Muscle of leg (tissue), 11 donors: ENCODE data around the gene PSMA3. TPM values are rescaled to one million over a fixed set of nuclear protein-coding genes. Genes with fewer than 3 reads are reported as not detected.
A peak's percentile ranks its signal among the peaks of the same experiment; 100 is the strongest.

Experiments
- DNase-seq: peaks from one replicate; pipeline ENCODE4 v3.0.0; 2013
- H3K27ac ChIP-seq: one replicate; pipeline ENCODE4 v1.5.1; 2013; ENCODE audit warnings: mild to moderate bottlenecking, low read length, control low read depth
- H3K27me3 ChIP-seq: one replicate; pipeline ENCODE4 v1.6.1; 2013; ENCODE audit warnings: low read length; ENCODE audit not compliant: control insufficient read depth, insufficient read depth
- H3K36me3 ChIP-seq: one replicate; pipeline ENCODE4 v1.6.1; 2013; ENCODE audit warnings: low read length; ENCODE audit not compliant: control insufficient read depth, insufficient read depth
- H3K4me1 ChIP-seq: one replicate; pipeline ENCODE4 v1.6.1; 2013; ENCODE audit warnings: low read length; ENCODE audit not compliant: control insufficient read depth, insufficient read depth
- H3K4me3 ChIP-seq: one replicate; pipeline ENCODE4 v1.5.1; 2013; ENCODE audit warnings: low read length, control low read depth
- H3K9me3 ChIP-seq: replicated peaks from 2 replicates; pipeline ENCODE4 v1.6.1; 2013; ENCODE audit warnings: low read depth, low read length; ENCODE audit not compliant: control insufficient read depth
- WGBS: methylation state at CpG from one replicate; pipeline ENCODE4 v1.1.5; 2013; ENCODE audit warnings: missing lambda C conversion rate; ENCODE audit not compliant: insufficient coverage; 5-methylcytosine and 5-hydroxymethylcytosine counted together
- polyA plus RNA-seq, 8 donors: library from polyadenylated mRNA; unstranded; fragments of 120-200 nt; gene quantifications; one replicate each; pipeline versions ENCODE4 v1.2.1 to v1.2.3, GENCODE V29; 2013; ENCODE audit warnings: inconsistent platforms in 1 of 8, low replicate concordance in 1 of 8; ENCODE audit not compliant: insufficient read length in 8 of 8, insufficient read depth in 1 of 8
- total RNA-seq: library from RNA; stranded (reverse); fragments of 120-200 nt; gene quantifications from one replicate; pipeline ENCODE4 v1.2.4, GENCODE V29; 2013

Gene PSMA3
- total and polyA plus RNA-seq, 9 donors, result 56.3 to 104 (median 88.1) TPM

- H3K36me3 ChIP-seq, result peaks cover 17% of the 10 kb centered on the region
- no peaks in the 10 kb centered on the region for H3K9me3 ChIP-seq
- H3K27me3 ChIP-seq, result no peaks in the 10 kb centered on the region
- H3K27ac ChIP-seq, result peak overlapping the region; percentile 99
- H3K4me3 ChIP-seq, result peak overlapping the region; percentile 66
- WGBS, result 0% methylated on average over 39 of the region's 40 CpGs
- no peaks in the 10 kb centered on the region for H3K4me1 ChIP-seq
- peak; percentile 100 for DNase-seq
These were observed 53.3 kb downstream of the PSMA3 start for GRCh38 chr14:58297762-58298476.

- H3K4me1 ChIP-seq, result no peaks in the 10 kb centered on the region
- under 1% methylated on average over 62 of the region's 79 CpGs for WGBS
- H3K27ac ChIP-seq, result peak within 1 kb of the TSS; percentile 99
- H3K9me3 ChIP-seq, result no peaks in the 10 kb centered on the region
- peak within 1 kb of the TSS; percentile 66 for H3K4me3 ChIP-seq
- peaks cover 21% of the 10 kb centered on the region for H3K36me3 ChIP-seq
- peak; percentile 73 for DNase-seq
- H3K27me3 ChIP-seq, result no peaks in the 10 kb centered on the region
These were observed 54.1 kb downstream of the PSMA3 start, which contains the start of gene ARID4A for GRCh38 chr14:58298477-58299400. Gene ARID4A, plus strand, starts transcription at chr14:58298555. Its CDS starts 1,300 bp downstream, at chr14:58299855.

DNA sequence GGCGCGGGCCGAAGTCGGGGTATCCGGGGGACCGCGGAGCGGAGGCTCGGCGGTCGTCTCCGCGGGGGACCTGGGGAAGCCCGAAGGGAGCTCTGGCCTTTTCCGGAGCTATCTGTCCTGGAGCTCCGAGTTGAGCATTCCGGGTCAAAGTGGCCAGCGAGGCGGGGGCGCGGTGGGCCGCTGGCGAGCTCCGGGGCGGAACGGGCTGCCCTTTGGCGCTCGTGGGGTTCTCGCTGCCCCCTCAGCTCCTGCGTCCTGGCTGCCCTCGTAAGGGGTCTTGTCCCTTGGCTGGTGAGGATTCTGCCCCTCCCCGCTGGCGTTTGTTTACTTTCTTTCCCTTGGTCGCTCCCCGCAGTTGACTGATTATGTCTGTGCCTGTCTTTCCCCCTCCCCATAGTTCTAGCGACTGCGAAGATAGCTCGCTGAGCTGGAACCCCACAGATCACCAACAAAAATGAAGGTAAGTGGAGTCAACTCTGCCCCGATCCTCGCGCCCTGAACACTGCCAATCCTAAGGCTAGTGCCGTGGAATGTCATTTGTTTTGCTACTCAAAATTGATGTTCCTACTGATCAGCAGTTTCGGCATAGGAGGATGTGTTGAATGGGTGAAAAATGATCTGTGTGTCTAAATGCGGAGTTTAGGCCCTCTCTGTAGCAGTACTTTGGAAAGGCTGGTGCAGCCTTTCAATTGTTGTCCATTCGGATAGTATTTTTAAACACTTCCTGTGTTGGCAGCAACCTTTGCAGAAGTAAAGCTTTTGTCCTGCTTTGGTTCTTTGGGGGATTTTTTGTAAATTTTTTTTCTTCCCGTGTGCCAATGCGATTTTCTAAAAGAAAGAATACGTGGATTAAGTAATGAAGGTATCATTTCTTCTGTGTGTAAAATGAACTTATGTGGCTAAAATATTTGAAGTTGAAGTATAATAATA is 55.0 kb downstream of the PSMA3 start:
- Histone ChIP-seq H3K36me3 (peaks cover 15% of the 10 kb centered on the region), H3K4me1 (no peaks in the 10 kb centered on the region), H3K9me3 (no peaks in the 10 kb centered on the region), H3K27ac (peak overlapping the region; percentile 96), H3K27me3 (no peaks in the 10 kb centered on the region), H3K4me3 (peak overlapping the region; percentile 63)
- under 1% methylated on average over 44 of the region's 48 CpGs for WGBS
- DNase-seq, result peak; percentile 65

- H3K27me3 ChIP-seq, result no peaks in the 10 kb centered on the region
- 90% methylated on average over 2 of the region's 3 CpGs for WGBS
- H3K9me3 ChIP-seq, result no peaks in the 10 kb centered on the region
- H3K36me3 ChIP-seq, result peaks cover 12% of the 10 kb centered on the region
- no peak overlapping the region for H3K4me3 ChIP-seq
- DNase-seq, result no peak
- no peaks in the 10 kb centered on the region for H3K4me1 ChIP-seq
- no peak overlapping the region for H3K27ac ChIP-seq
These were observed 56.8 kb downstream of the PSMA3 start for GRCh38 chr14:58301416-58301815.

DNA sequence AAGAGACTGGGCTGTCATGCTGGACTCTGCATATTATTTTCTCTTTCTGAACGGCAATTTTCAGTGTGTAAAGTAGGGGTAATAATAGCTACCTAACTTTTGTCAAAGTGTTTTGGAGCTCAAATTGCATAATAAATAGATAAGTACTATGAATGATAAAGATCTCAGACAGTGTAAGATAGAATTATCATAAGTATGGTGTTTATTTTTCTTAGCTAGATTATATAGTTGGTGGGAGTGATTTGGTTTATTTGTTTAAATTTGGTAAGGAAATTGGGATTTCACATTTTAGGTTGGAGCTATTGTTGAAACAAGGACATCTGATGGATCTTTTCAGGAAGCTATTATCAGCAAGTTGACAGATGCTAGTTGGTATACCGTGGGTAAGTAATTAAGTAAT is 61.1 kb downstream of the PSMA3 start:
- Histone ChIP-seq H3K9me3 (no peaks in the 10 kb centered on the region), H3K27me3 (no peaks in the 10 kb centered on the region), H3K4me1 (no peaks in the 10 kb centered on the region), H3K4me3 (no peak overlapping the region), H3K36me3 (peaks cover 14% of the 10 kb centered on the region), H3K27ac (no peak overlapping the region)
- no CpG with 5 or more reads among the region's 2 CpGs for WGBS
- DNase-seq, result no peak

DNA sequence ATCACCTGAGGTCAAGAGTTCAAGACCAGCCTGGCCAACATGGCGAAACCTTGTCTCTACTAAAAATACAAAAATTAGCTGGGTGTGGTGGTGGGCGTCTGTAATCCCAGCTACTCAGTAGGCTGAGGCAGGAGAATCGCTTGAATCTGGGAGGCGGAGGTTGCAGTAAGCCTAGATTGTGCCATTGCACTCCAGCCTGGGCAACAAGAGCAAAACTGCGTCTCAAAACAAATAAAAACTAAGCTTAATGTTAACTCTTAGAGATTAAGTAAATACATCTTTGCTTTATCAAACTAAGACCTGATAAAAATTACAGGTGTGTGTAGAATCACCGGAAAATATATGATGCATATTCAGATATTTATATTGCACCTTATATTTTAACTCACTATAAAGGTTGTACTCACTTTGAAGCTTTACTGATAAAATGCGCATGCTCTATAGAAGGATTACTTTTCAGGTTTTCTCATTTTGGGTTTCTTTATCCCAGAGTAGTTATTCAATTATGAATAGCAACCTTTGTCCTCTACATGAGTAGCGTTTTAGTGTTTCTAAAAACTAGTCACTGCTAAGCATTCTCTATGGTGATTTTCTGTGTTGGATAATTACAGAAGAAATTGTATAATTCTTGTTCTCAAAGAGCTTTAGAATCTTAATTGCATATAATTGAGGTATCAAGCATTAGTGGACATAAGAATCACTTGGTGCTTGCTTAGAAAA is 63.1 kb downstream of the PSMA3 start:
- DNase-seq, result no peak
- Histone ChIP-seq H3K27ac (no peak overlapping the region), H3K9me3 (no peaks in the 10 kb centered on the region), H3K36me3 (peaks cover 10% of the 10 kb centered on the region), H3K4me3 (no peak overlapping the region), H3K4me1 (no peaks in the 10 kb centered on the region), H3K27me3 (no peaks in the 10 kb centered on the region)
- 100% methylated on average over 2 of the region's 8 CpGs for WGBS

DNA sequence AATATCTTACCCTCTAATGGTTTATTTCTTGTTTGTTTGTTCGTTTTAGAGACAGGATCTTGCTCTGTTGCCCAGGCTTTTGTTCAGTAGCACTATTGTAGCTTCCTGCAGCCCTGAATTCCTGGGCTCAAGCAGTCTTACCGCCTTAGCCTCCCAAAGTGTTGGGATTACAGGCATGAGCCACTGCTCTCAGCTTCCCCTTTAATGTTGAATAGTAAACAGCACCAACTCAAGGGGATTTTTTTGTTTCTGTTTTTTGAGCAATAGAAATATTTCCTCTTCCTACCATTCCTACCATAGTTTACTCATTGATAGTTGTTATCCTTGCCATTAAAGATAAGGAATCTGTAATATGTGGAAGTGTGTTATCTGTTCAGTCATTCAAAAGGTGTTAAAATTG is 64.4 kb downstream of the PSMA3 start:
- no CpG with 5 or more reads among the region's 2 CpGs for WGBS
- H3K27me3 ChIP-seq, result no peaks in the 10 kb centered on the region
- no peak for DNase-seq
- H3K9me3 ChIP-seq, result no peaks in the 10 kb centered on the region
- no peaks in the 10 kb centered on the region for H3K4me1 ChIP-seq
- H3K27ac ChIP-seq, result no peak overlapping the region
- H3K4me3 ChIP-seq, result no peak overlapping the region
- peaks cover 9% of the 10 kb centered on the region for H3K36me3 ChIP-seq

DNA sequence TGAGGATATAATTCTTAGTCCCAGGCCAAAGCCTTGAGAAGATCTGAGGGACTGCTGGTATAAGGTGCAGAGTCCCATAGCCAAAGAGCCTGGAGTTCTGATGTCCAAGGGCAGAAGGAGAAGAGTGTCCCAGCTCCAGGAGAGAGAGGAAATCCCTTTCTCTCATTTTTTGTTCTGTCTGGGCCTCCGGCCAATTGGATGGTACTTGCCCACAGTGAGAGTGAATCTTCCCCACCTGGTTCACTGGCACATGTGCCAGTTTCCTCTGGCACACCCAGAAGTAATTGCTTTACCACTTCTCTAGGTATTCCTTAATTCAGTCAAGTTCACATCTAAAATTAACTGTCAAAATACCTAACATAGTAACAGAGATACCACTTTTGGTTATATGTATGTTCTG is 69.1 kb downstream of the PSMA3 start:
- WGBS, result 100% methylated on average over 1 of the region's 1 CpG

GRCh38 chr14:58315606-58316005 is 71.0 kb downstream of the PSMA3 start:
- Histone ChIP-seq H3K9me3 (no peaks in the 10 kb centered on the region), H3K4me1 (no peaks in the 10 kb centered on the region), H3K4me3 (no peak overlapping the region), H3K27ac (no peak overlapping the region), H3K27me3 (no peaks in the 10 kb centered on the region), H3K36me3 (peaks cover 28% of the 10 kb centered on the region)
- no peak for DNase-seq
- WGBS, result no CpG with 5 or more reads among the region's 1 CpG

More for the DNA sequence above, 69.1 kb downstream of the PSMA3 start:
- no peak overlapping the region for H3K27ac ChIP-seq
- H3K4me1 ChIP-seq, result no peaks in the 10 kb centered on the region
- DNase-seq, result no peak
- peaks cover 17% of the 10 kb centered on the region for H3K36me3 ChIP-seq
- no peaks in the 10 kb centered on the region for H3K27me3 ChIP-seq
- H3K9me3 ChIP-seq, result no peaks in the 10 kb centered on the region
- no peak overlapping the region for H3K4me3 ChIP-seq
